A204.1 (cell line): ENCODE measurements around the gene APOBEC4.

Experiments
- FAIRE-seq: peaks from 2 replicates; lab custom pipeline; 2012; peaks lifted over from hg19 to GRCh38; lab: Jason Lieb, UNC

The APOBEC4 gene

DNA sequence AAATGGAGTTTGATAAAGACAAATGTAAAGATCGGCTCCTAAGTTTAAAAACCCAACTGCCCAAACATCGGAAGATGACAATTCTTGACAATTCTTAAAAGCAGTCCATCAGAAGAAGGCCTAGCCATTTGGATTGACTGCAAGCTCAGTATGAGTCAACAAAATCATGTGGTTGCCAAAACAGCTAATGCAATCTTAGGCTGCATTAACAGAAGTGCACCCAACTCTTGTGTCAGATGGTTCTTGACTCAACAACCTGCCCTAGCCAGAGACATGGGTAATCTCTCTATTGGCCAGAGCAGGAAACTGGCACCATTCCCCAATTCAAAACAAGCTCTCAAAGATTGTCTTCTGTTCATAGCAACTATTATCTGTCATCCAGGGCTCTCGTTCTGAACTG lies 53.0 kb downstream of the APOBEC4 start:
- no peak for FAIRE-seq

DNA sequence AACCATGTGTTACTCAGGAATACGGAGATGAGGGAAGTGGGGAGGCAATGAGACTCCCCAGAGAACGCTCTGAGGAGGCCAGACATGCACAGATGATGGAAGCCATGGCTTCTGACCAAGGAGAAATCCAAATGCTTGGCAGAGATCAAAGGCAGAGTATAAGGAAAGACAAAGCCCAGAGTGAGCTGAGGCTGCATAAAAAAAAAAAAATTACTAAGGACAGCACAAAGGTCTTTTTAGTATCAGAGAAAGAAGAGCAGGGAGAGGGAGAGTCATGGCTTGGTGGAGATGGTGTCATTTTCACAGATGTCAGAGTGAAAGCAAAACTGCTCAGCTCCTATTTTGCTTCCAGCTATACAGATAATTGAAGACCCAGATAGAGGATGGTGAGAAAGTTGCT lies 54.7 kb downstream of the APOBEC4 start:
- no peak for FAIRE-seq

DNA sequence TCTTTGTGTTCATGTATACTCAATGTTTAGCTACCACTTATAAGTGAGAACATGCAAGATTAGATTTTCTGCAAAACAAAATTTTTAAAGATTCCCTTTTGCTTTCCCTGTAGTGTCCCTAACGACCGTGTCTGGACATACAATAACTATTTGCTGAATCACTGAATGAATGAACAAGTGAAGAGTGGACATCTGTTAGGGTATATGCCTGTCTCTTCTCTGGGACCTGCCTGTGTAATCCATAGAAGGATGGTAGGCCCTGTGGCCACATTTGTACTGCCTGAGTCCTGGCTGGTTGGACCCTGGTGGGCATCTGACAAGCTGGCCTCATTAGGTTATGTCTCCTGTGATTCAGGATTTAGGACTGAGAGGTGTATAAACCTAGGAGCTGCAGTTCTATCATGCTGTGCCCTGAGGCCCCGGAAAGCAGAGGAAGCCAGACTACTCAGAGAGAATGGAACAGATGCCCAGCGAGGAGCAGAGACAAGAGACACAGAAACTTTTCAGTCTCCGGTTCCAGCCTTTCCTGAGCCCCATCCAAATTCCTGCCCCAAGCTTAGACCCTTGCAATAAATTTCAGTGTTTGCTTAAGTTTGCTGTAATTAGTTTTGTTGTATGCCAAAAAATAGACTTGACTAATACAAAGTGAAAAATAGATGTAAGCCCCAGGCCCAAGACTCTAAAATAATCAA lies 55.3 kb downstream of the APOBEC4 start:
- FAIRE-seq: no peak

DNA sequence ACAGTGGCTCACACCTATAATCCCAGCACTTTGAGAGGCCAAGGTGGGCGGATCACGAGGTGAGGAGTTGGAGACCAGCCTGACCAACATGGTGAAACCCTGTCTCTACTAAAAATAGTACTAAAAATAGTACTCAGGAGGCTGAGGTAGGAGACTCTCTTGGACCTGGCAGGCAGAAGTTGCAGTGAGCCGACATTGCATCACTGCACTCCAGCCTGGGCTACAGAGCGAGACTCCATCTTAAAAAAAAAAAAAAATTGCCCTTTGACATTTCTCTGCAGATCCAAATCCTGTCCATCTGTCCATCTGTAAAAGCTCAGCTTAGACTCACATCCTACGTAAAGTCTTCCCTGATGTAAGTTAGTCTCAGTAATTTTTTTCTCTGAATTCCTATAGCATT lies 56.6 kb downstream of the APOBEC4 start:
- FAIRE-seq: no peak
